ENCODE data around the gene MRPL42. TPM values are rescaled to one million over a fixed set of nuclear protein-coding genes. Genes with fewer than 3 reads are reported as not detected.

The MRPL42 gene
- polyA plus RNA-seq, 1 of the 3 experiments (the other 2 are of a cell fraction), result 39.5 TPM

- H3K4me2 ChIP-seq, result no peak overlapping the region
- no peaks in the 10 kb centered on the region for H3K79me2 ChIP-seq (ENCODE audit: insufficient read depth)
- DNase-seq, result no peak
- ChIA-PET POLR2A (no interaction called here), CTCF (interaction anchor here (1.6 to 5.1 kb wide), 3 partner anchors 14 to 584 kb away, joined by 4 to 42 read pairs (median 41); no protein-coding TSS in a partner anchor)
- no peaks in the 10 kb centered on the region for H3K27me3 ChIP-seq (ENCODE audit: insufficient read depth)
- no peak overlapping the region for H2AFZ ChIP-seq (ENCODE audit: low read depth)
- peaks cover 3 to 7% of the 10 kb centered on the region in 2 experiments; a peak in 3 of 4 replicates for H3K4me1 ChIP-seq (ENCODE audit: control insufficient read depth in 1 of 2, insufficient read depth in 2 of 2, low read depth in 1 of 2, low read length in 1 of 2)
- H4K20me1 ChIP-seq (ENCODE audit: insufficient read depth), result no peaks in the 10 kb centered on the region
- TF ChIP-seq FOSL2 (IDR thresholded peaks at IDR 0.05; ENCODE audit: borderline replicate concordance, low read depth), result peak; percentile 45; the same call in 1 of the 2 replicates
- no peak for TF ChIP-seq EZH2phosphoT487 (IDR thresholded peaks at IDR 0.05; ENCODE audit: borderline replicate concordance, low read depth)
- no peak overlapping the region for H3K9ac ChIP-seq
- 73% methylated on average over 5 of the region's 5 CpGs for WGBS (ENCODE audit: low lambda C conversion rate)
- peaks cover 22% of the 10 kb centered on the region for H3F3A ChIP-seq (replicated peaks; ENCODE audit: insufficient read depth)
- H3K9me2 ChIP-seq, result no peaks in the 10 kb centered on the region
- H3K36me3 ChIP-seq (replicated peaks in 1 of 2; ENCODE audit: control insufficient read depth in 1 of 2, insufficient read depth in 2 of 2, low read length in 1 of 2), result no peaks in the 10 kb centered on the region
- no peak overlapping the region for H3K4me3 ChIP-seq (ENCODE audit: low read depth in 2 of 2, low read length in 1 of 2)
- H3K27ac ChIP-seq (ENCODE audit: low read depth in 2 of 2, low read length in 1 of 2), result no peak overlapping the region
- H3K9me3 ChIP-seq, result no peaks in the 10 kb centered on the region
Measured at GRCh38 chr12:93518725-93519124, 51.4 kb downstream of the MRPL42 start.

- Histone ChIP-seq H3K4me3 (ENCODE audit: low read depth in 2 of 2, low read length in 1 of 2) (no peak overlapping the region), H4K20me1 (ENCODE audit: insufficient read depth) (no peaks in the 10 kb centered on the region), H2AFZ (ENCODE audit: low read depth) (no peak overlapping the region), H3K36me3 (replicated peaks in 1 of 2; ENCODE audit: control insufficient read depth in 1 of 2, insufficient read depth in 2 of 2, low read length in 1 of 2) (no peaks in the 10 kb centered on the region), H3K4me1 (ENCODE audit: control insufficient read depth in 1 of 2, insufficient read depth in 2 of 2, low read depth in 1 of 2, low read length in 1 of 2) (peaks cover 3 to 7% of the 10 kb centered on the region in 2 experiments; a peak in 3 of 4 replicates), H3K9me2 (no peaks in the 10 kb centered on the region), H3K79me2 (ENCODE audit: insufficient read depth) (no peaks in the 10 kb centered on the region), H3K27me3 (ENCODE audit: insufficient read depth) (no peaks in the 10 kb centered on the region), H3K9me3 (no peaks in the 10 kb centered on the region), H3K27ac (ENCODE audit: low read depth in 2 of 2, low read length in 1 of 2) (no peak overlapping the region), H3K4me2 (no peak overlapping the region), H3F3A (replicated peaks; ENCODE audit: insufficient read depth) (peaks cover 14% of the 10 kb centered on the region), H3K9ac (no peak overlapping the region)
- ChIA-PET POLR2A (no interaction called here), CTCF (interaction anchor here (0.9 kb wide), 1 partner anchor 16 kb away, joined by 3 read pairs; no protein-coding TSS in a partner anchor)
- no peak for TF ChIP-seq EP300 (IDR thresholded peaks at IDR 0.05; ENCODE audit: borderline replicate concordance in 1 of 2, low read depth in 1 of 2, low read length in 1 of 2)
- no peak for TF ChIP-seq FOSL2 (IDR thresholded peaks at IDR 0.05; ENCODE audit: borderline replicate concordance, low read depth)
- TF ChIP-seq ZBTB33 (IDR thresholded peaks at IDR 0.05; ENCODE audit: borderline replicate concordance, low read depth), result no peak
- no peak for TF ChIP-seq GATA2 (CRISPR knock-in tag; IDR thresholded peaks at IDR 0.05)
- no peak for TF ChIP-seq GABPA (IDR thresholded peaks at IDR 0.05; ENCODE audit: low read depth)
- no peak for TF ChIP-seq JUND (IDR thresholded peaks at IDR 0.05)
- no peak for TF ChIP-seq CTCF (IDR thresholded peaks at IDR 0.05)
- TF ChIP-seq REST (IDR thresholded peaks at IDR 0.05; ENCODE audit: low read depth, low read length), result no peak
- TF ChIP-seq, protein P1, sequence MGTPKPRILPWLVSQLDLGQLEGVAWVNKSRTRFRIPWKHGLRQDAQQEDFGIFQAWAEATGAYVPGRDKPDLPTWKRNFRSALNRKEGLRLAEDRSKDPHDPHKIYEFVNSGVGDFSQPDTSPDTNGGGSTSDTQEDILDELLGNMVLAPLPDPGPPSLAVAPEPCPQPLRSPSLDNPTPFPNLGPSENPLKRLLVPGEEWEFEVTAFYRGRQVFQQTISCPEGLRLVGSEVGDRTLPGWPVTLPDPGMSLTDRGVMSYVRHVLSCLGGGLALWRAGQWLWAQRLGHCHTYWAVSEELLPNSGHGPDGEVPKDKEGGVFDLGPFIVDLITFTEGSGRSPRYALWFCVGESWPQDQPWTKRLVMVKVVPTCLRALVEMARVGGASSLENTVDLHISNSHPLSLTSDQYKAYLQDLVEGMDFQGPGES (IDR thresholded peaks at IDR 0.05; ENCODE audit: low read depth, low read length), result no peak
- no peak for TF ChIP-seq SMC3 (IDR thresholded peaks at IDR 0.05; ENCODE audit: low read depth, low read length)
- TF ChIP-seq, protein P2, sequence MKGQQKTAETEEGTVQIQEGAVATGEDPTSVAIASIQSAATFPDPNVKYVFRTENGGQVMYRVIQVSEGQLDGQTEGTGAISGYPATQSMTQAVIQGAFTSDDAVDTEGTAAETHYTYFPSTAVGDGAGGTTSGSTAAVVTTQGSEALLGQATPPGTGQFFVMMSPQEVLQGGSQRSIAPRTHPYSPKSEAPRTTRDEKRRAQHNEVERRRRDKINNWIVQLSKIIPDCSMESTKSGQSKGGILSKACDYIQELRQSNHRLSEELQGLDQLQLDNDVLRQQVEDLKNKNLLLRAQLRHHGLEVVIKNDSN (IDR thresholded peaks at IDR 0.05; ENCODE audit: borderline replicate concordance, low read depth), result no peak
- no peak for TF ChIP-seq TAF1 (IDR thresholded peaks at IDR 0.05; ENCODE audit: borderline replicate concordance, low read depth, low read length)
- TF ChIP-seq MAX (IDR thresholded peaks at IDR 0.05; ENCODE audit: low read depth), result no peak
- TF ChIP-seq YY1 (IDR thresholded peaks at IDR 0.05; ENCODE audit: low read depth), result no peak
- peak; percentile 32 for DNase-seq
- 93% methylated on average over 2 of the region's 2 CpGs for WGBS (ENCODE audit: low lambda C conversion rate)
Measured at GRCh38 chr12:93519859-93520258, 52.5 kb downstream of the MRPL42 start.

Measured in SK-N-SH (cell line).